ENCODE data around the gene RUSC1.
A peak's percentile ranks its signal among the peaks of the same experiment; 100 is the strongest.

RUSC1 gene

GRCh38 chr1:155324717-155325602 lies 4.3 kb downstream of the RUSC1 start (continued):
- TF ChIP-seq TSHZ1 (tag by site-specific recombination; IDR thresholded peaks at IDR 0.05; ENCODE audit: borderline replicate concordance), result no peak
- peak; percentile 97 for TF ChIP-seq ZNF341 (tag by site-specific recombination; IDR thresholded peaks at IDR 0.05; ENCODE audit: low read depth)
- TF ChIP-seq ZSCAN18 (tag by site-specific recombination; IDR thresholded peaks at IDR 0.05), result no peak
- TF ChIP-seq OSR2 (tag by site-specific recombination; IDR thresholded peaks at IDR 0.05), result no peak; the same call in 1 of the 2 replicates
- TF ChIP-seq ZSCAN30 (tag by site-specific recombination; IDR thresholded peaks at IDR 0.05), result no peak
- TF ChIP-seq ZNF624 (tag by site-specific recombination; IDR thresholded peaks at IDR 0.05), result no peak; the same call in 1 of the 2 replicates
- no peak for TF ChIP-seq ZBTB49 (tag by site-specific recombination; IDR thresholded peaks at IDR 0.05; ENCODE audit: low read depth)
- peak; percentile 29; the same call in 1 of the 2 replicates for TF ChIP-seq ZNF777 (tag by site-specific recombination; IDR thresholded peaks at IDR 0.05; ENCODE audit: borderline replicate concordance)
- TF ChIP-seq ZFP37 (tag by site-specific recombination; IDR thresholded peaks at IDR 0.05), result no peak
- no peak for TF ChIP-seq KLF10 (tag by site-specific recombination; IDR thresholded peaks at IDR 0.05)
- TF ChIP-seq GLIS1 (tag by site-specific recombination; IDR thresholded peaks at IDR 0.05), result peak; percentile 98
- 0 out of 2 replicates have a peak, but pooled peaks have one; percentile 8 for TF ChIP-seq ZNF629 (tag by site-specific recombination; IDR thresholded peaks at IDR 0.05)
- TF ChIP-seq ZNF580 (tag by site-specific recombination; IDR thresholded peaks at IDR 0.05), result 0 out of 2 replicates have a peak, but pooled peaks have one; percentile 63
- peak; percentile 49 for TF ChIP-seq ZNF335 (tag by site-specific recombination; conservative IDR thresholded peaks at IDR 0.05)
- no peak for TF ChIP-seq ZNF433 (tag by site-specific recombination; IDR thresholded peaks at IDR 0.05; ENCODE audit: low read depth)
- TF ChIP-seq ZSCAN23 (tag by site-specific recombination; IDR thresholded peaks at IDR 0.05), result no peak
- no peak for TF ChIP-seq ZNF148 (tag by site-specific recombination; IDR thresholded peaks at IDR 0.05; ENCODE audit: borderline replicate concordance)
- TF ChIP-seq ZNF521 (tag by site-specific recombination; IDR thresholded peaks at IDR 0.05), result no peak
- TF ChIP-seq ZNF768 (tag by site-specific recombination; IDR thresholded peaks at IDR 0.05), result no peak
- no peak for TF ChIP-seq ZNF19 (tag by site-specific recombination; IDR thresholded peaks at IDR 0.05; ENCODE audit: low read depth)
- no peak for TF ChIP-seq ZNF555 (tag by site-specific recombination; conservative IDR thresholded peaks at IDR 0.05)
- TF ChIP-seq ZNF121 (tag by site-specific recombination; IDR thresholded peaks at IDR 0.05), result no peak
- TF ChIP-seq PATZ1 (tag by site-specific recombination; IDR thresholded peaks at IDR 0.05), result peak; percentile 76
